ENCODE results near the gene SSTR1.

The SSTR1 gene

GRCh38 chr14:38243696-38244240 is 36.1 kb downstream of the SSTR1 start:
- no peak for ATAC-seq

- ATAC-seq = no peak
Measured at GRCh38 chr14:38248321-38249028, 40.8 kb downstream of the SSTR1 start.

- no peak for ATAC-seq
Measured at GRCh38 chr14:38250331-38250730, 42.6 kb downstream of the SSTR1 start.

GRCh38 chr14:38252066-38252710 is 44.5 kb downstream of the SSTR1 start:
- no peak for ATAC-seq

- no peak for ATAC-seq
Measured at GRCh38 chr14:38253676-38254075, 46.0 kb downstream of the SSTR1 start.

- no peak for ATAC-seq
Measured at GRCh38 chr14:38254571-38255407, 47.1 kb downstream of the SSTR1 start.

- peak; percentile 35 to 36 for ATAC-seq
Measured at GRCh38 chr14:38255408-38255672, 47.6 kb downstream of the SSTR1 start.

- ATAC-seq = peak; percentile 33 to 56
Measured at GRCh38 chr14:38255673-38256532, 48.2 kb downstream of the SSTR1 start, which contains the start of gene CLEC14A. CLEC14A (minus strand) TSS chr14:38256093; CDS start chr14:38256022, 71 bp downstream.

GRCh38 chr14:38256533-38256840 is 48.8 kb downstream of the SSTR1 start:
- ATAC-seq = no peak

GRCh38 chr14:38257507-38257906 is 49.8 kb downstream of the SSTR1 start:
- no peak for ATAC-seq

GRCh38 chr14:38261620-38262019 is 53.9 kb downstream of the SSTR1 start:
- no peak for ATAC-seq

Measured in activated CD4-positive, CD25-positive, alpha-beta regulatory T cell treated with anti-CD3 and anti-CD28 coated beads, Interleukin-2, amount 50 U/mL, for 24 hours (primary cell).